Panc1 (cell line): Measurements from ENCODE around the gene PRRT1. TPM values are rescaled to one million over a fixed set of nuclear protein-coding genes. Genes with fewer than 3 reads are reported as not detected.
"Not testable (repeated sequence)": the region's sequence is repeated elsewhere in the genome, so short reads cannot be mapped to it uniquely, and the experiment has no call there.

ENCODE experiments used
- ATAC-seq: fragments of 200-7000 bp; cut with Tn5 transposase; 2 replicates; pipeline ENCODE4 v1.9.1; 2020; ENCODE audit warnings: mild to moderate bottlenecking, moderate library complexity
- BruUV-seq: library from RNA; stranded (reverse); fragments of 400-500 nt; replicated peaks from 2 replicates; lab custom pipeline; 2021; lab: Mats Ljungman, UMichigan
- CTCF ChIA-PET: fragments of 300-600 bp; sonication (Branson Sonifier 250); formaldehyde crosslinking; loops from one replicate; lab custom pipeline; 2022; ENCODE audit warnings: antibody characterized with exemption; lab: Charles Lee
- POLR2A ChIA-PET: fragments of 300-600 bp; sonication (Branson Sonifier 250); formaldehyde crosslinking; loops from one replicate; lab custom pipeline; 2022; ENCODE audit warnings: antibody characterized with exemption; lab: Charles Lee
- DNase-seq: peaks from one replicate; pipeline ENCODE4 v3.0.0-alpha.2; 2010; ENCODE audit warnings: low read depth, low spot score
- H3K27ac ChIP-seq: 2 replicates; pipeline ENCODE4 v1.5.1; 2011; ENCODE audit warnings: mild to moderate bottlenecking, low read length, inconsistent platforms
- H3K27me3 ChIP-seq: fragments of 200-500 bp; sonication (Bioruptor generic); 2 replicates; pipeline ENCODE4 v1.6.0; 2014; ENCODE audit warnings: low read length, inconsistent platforms; ENCODE audit not compliant: control insufficient read depth, insufficient read depth
- H3K36me3 ChIP-seq: fragments of 200-500 bp; sonication (Bioruptor generic); 2 replicates; pipeline ENCODE4 v1.5.1; 2014; ENCODE audit warnings: inconsistent platforms, mild to moderate bottlenecking, low read length, moderate library complexity; ENCODE audit not compliant: control insufficient read depth, insufficient read depth
- H3K4me1 ChIP-seq: 2 replicates; pipeline ENCODE4 v1.5.1; 2011; ENCODE audit warnings: inconsistent platforms, mild to moderate bottlenecking, low read length, moderate library complexity; ENCODE audit not compliant: control insufficient read depth, insufficient read depth
- H3K4me3 ChIP-seq, 2 experiments: 2 replicates each; pipeline ENCODE4 v1.5.1; 2011 to 2012; ENCODE audit warnings: low read depth in 2 of 2, low read length in 2 of 2, mild to moderate bottlenecking in 2 of 2, inconsistent platforms in 1 of 2, moderate library complexity in 1 of 2
- H3K9me3 ChIP-seq: fragments of 200-500 bp; sonication (Bioruptor generic); 2 replicates; pipeline ENCODE4 v1.5.1; 2014; ENCODE audit warnings: low read depth, mild to moderate bottlenecking, inconsistent platforms, low read length, moderate library complexity; ENCODE audit not compliant: control insufficient read depth, insufficient read depth
- POLR2AphosphoS5 ChIP-seq: IDR thresholded peaks from 2 replicates; pipeline ENCODE4 v1.6.1; 2012; ENCODE audit warnings: mild to moderate bottlenecking, low read depth, low read length, moderate library complexity
- SIN3A ChIP-seq: IDR thresholded peaks from 2 replicates; pipeline ENCODE4 v1.6.1; 2012; ENCODE audit warnings: low read depth, mild to moderate bottlenecking, low read length, moderate library complexity, borderline replicate concordance; ENCODE audit not compliant: insufficient read depth
- TCF7L2 ChIP-seq: IDR thresholded peaks from 2 replicates; pipeline ENCODE4 v1.6.1; 2011; ENCODE audit warnings: mild to moderate bottlenecking, low read depth, low read length, inconsistent platforms
- in situ Hi-C: cut with HindIII; loops from 2 replicates; pipeline ENCODE4 v1.10.0; 2016; ENCODE audit warnings: low sequenced_read_pairs, low pct_unique_long_range_greater_than_20kb
- intact Hi-C: fragments of 100-400 bp; cut with micrococcal nuclease; formaldehyde crosslinking; loops from one replicate; pipeline ENCODE4 v1.10.0; 2022; ENCODE audit not compliant: unreplicated experiment
- microRNA-seq: library from miRNA; unstranded; fragments of <30 nt; microRNA quantifications from one replicate; pipeline ENCODE4 v1.1.0, GENCODE V29; 2020; ENCODE audit not compliant: unreplicated experiment
- total RNA-seq: library from RNA; stranded (reverse); gene quantifications from one replicate; pipeline ENCODE4 v1.2.1, GENCODE V29; 2021; ENCODE audit not compliant: unreplicated experiment
- TF ChIP-seq, protein P1 (sequence below), 2 experiments: IDR thresholded peaks; 2 replicates each; pipeline ENCODE4 v1.6.1; 2011 to 2012; ENCODE audit warnings: low read depth in 2 of 2, control low read depth in 1 of 2, low read length in 1 of 2, mild to moderate bottlenecking in 1 of 2, moderate library complexity in 1 of 2; ENCODE audit not compliant: insufficient read depth in 1 of 2
- TF ChIP-seq, protein P2 (sequence below): fragments of 450-650 bp; IDR thresholded peaks from 2 replicates; pipeline ENCODE4 v1.5.1; 2017; ENCODE audit warnings: mild to moderate bottlenecking

Gene PRRT1
- total RNA-seq, 1 experiment from 2014 or later, result 1.3 TPM

DNA sequence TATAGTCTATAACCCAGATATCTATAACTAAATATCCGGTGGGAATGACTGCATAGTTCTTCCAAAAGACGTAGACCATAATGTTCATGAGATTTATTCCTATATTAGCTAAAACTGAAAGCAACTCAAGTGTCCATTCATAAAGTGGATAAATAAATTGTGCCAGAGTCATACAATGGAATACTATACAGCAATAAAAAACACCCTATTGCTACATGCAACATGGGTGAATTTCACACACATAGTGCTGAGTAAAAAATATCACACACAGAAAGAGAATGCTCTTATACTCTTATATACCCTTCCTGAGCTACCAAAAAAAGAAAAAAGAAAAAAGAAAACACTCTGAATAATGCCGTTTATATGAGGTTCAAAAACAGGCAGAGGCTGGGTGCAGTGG, 49.5 kb downstream of the PRRT1 start:
- in situ Hi-C loops (no loop called here), intact Hi-C loops (no loop called here)
- CTCF ChIA-PET, result no interaction called here
- no peak overlapping the region for H3K4me3 ChIP-seq
- H3K4me1 ChIP-seq, result no peaks in the 10 kb centered on the region
- no peaks in the 10 kb centered on the region for H3K36me3 ChIP-seq
- POLR2A ChIA-PET, result interaction anchor here (0.6 to 1.1 kb wide), 2 partner anchors 13 to 127 kb away, joined by 3 to 11 read pairs; no protein-coding TSS in a partner anchor
- TF ChIP-seq, protein P1, sequence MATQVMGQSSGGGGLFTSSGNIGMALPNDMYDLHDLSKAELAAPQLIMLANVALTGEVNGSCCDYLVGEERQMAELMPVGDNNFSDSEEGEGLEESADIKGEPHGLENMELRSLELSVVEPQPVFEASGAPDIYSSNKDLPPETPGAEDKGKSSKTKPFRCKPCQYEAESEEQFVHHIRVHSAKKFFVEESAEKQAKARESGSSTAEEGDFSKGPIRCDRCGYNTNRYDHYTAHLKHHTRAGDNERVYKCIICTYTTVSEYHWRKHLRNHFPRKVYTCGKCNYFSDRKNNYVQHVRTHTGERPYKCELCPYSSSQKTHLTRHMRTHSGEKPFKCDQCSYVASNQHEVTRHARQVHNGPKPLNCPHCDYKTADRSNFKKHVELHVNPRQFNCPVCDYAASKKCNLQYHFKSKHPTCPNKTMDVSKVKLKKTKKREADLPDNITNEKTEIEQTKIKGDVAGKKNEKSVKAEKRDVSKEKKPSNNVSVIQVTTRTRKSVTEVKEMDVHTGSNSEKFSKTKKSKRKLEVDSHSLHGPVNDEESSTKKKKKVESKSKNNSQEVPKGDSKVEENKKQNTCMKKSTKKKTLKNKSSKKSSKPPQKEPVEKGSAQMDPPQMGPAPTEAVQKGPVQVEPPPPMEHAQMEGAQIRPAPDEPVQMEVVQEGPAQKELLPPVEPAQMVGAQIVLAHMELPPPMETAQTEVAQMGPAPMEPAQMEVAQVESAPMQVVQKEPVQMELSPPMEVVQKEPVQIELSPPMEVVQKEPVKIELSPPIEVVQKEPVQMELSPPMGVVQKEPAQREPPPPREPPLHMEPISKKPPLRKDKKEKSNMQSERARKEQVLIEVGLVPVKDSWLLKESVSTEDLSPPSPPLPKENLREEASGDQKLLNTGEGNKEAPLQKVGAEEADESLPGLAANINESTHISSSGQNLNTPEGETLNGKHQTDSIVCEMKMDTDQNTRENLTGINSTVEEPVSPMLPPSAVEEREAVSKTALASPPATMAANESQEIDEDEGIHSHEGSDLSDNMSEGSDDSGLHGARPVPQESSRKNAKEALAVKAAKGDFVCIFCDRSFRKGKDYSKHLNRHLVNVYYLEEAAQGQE (IDR thresholded peaks at IDR 0.05; ENCODE audit: insufficient read depth in 1 of 2, low read depth in 2 of 2, low read length in 1 of 2), result no peak
- TF ChIP-seq, protein P2, sequence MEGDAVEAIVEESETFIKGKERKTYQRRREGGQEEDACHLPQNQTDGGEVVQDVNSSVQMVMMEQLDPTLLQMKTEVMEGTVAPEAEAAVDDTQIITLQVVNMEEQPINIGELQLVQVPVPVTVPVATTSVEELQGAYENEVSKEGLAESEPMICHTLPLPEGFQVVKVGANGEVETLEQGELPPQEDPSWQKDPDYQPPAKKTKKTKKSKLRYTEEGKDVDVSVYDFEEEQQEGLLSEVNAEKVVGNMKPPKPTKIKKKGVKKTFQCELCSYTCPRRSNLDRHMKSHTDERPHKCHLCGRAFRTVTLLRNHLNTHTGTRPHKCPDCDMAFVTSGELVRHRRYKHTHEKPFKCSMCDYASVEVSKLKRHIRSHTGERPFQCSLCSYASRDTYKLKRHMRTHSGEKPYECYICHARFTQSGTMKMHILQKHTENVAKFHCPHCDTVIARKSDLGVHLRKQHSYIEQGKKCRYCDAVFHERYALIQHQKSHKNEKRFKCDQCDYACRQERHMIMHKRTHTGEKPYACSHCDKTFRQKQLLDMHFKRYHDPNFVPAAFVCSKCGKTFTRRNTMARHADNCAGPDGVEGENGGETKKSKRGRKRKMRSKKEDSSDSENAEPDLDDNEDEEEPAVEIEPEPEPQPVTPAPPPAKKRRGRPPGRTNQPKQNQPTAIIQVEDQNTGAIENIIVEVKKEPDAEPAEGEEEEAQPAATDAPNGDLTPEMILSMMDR, result no peak
- no peak for TF ChIP-seq POLR2AphosphoS5
- no peak for TF ChIP-seq TCF7L2
- no peak for TF ChIP-seq SIN3A
- DNase-seq (no peak), ATAC-seq (no peak)
- no TSS peak for BruUV-seq
- no peaks in the 10 kb centered on the region for H3K9me3 ChIP-seq
- H3K27ac ChIP-seq, result no peak overlapping the region
- H3K27me3 ChIP-seq, result peaks cover 4% of the 10 kb centered on the region; the same call in 1 of the 2 replicates

DNA sequence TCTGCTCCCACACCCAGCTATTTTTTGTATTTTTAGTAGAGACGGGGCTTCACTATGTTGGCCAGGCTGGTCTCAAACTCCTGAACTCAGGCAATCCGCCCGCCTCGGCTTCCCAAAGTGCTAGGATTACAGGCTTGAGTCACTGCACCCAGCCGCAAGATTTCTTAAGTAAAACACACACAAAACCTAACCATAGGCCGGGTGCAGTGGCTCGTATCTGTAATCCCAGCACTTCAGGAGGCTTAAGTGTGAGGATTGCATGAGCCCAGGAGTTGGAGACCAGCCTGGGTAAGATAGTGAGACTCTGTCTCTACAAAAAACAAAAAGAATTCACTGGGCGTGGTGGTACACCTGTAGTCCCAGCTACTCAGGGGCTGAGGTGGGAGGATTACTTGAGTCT, 51.5 kb downstream of the PRRT1 start:
- H3K4me1 ChIP-seq, ATAC-seq, intact Hi-C loops, BruUV-seq, CTCF ChIA-PET, DNase-seq, H3K27ac ChIP-seq, in situ Hi-C loops, H3K27me3 ChIP-seq, H3K4me3 ChIP-seq, POLR2A ChIA-PET, H3K9me3 ChIP-seq, H3K36me3 ChIP-seq: not testable (repeated sequence)

Small RNA genes lying within 50 kb of the gene (microRNA-seq; reads per million reads assigned to microRNA genes)
- gene MIR6721 (7.0 reads per million, percentile 21 among the genes with 10 or more reads in this experiment), gene MIR6833 (not detected)

Other genes with a start within 250 kb of the PRRT1 start
- gene ZBTB12, start 249.9 kb downstream of the PRRT1 start, total RNA-seq, result 9.4 TPM
- gene C2, start 224.2 kb downstream of the PRRT1 start, total RNA-seq, result 1.0 TPM
- gene CFB, start 205.8 kb downstream of the PRRT1 start, total RNA-seq, result 5.6 TPM
- gene NELFE, start 193.0 kb downstream of the PRRT1 start, total RNA-seq, result 94.9 TPM
- gene SKIC2, start 192.8 kb downstream of the PRRT1 start, total RNA-seq, result 121 TPM
- 38.1 TPM for gene DXO, start 179.8 kb downstream of the PRRT1 start, total RNA-seq
- 8.1 TPM for gene C4A, start 169.9 kb downstream of the PRRT1 start, total RNA-seq
- 8.8 TPM for gene C4B, start 137.1 kb downstream of the PRRT1 start, total RNA-seq
- gene CYP21A2, start 113.5 kb downstream of the PRRT1 start, total RNA-seq, result 1.1 TPM
- gene TNXB, start 42.6 kb downstream of the PRRT1 start, total RNA-seq, result 1.8 TPM
- 127 TPM for gene ATF6B, start 23.7 kb downstream of the PRRT1 start, total RNA-seq
- 7.4 TPM for gene FKBPL, start 21.7 kb downstream of the PRRT1 start, total RNA-seq
- gene PPT2, start 2.2 kb upstream of the PRRT1 start, total RNA-seq, result 20.1 TPM
- gene EGFL8, start 12.7 kb upstream of the PRRT1 start, total RNA-seq, result 11.1 TPM
- gene AGPAT1, start 24.1 kb upstream of the PRRT1 start, total RNA-seq, result 88.4 TPM
- gene RNF5, start 26.5 kb upstream of the PRRT1 start, total RNA-seq, result 82.3 TPM
- 3.7 TPM for gene AGER, start 32.3 kb upstream of the PRRT1 start, total RNA-seq
- gene PBX2, start 38.3 kb upstream of the PRRT1 start, total RNA-seq, result 76.2 TPM
- 2.0 TPM for gene GPSM3, start 40.7 kb upstream of the PRRT1 start, total RNA-seq
- 2.0 TPM for gene NOTCH4, start 72.1 kb upstream of the PRRT1 start, total RNA-seq
- gene TSBP1, start 220.0 kb upstream of the PRRT1 start, total RNA-seq, result not detected